ENCODE results near the gene PID1. TPM values are rescaled to one million over a fixed set of nuclear protein-coding genes. Genes with fewer than 3 reads are reported as not detected.

Gene PID1
- total and polyA plus RNA-seq, 7 donors: 19.7 to 83.6 (median 67.3) TPM

DNA sequence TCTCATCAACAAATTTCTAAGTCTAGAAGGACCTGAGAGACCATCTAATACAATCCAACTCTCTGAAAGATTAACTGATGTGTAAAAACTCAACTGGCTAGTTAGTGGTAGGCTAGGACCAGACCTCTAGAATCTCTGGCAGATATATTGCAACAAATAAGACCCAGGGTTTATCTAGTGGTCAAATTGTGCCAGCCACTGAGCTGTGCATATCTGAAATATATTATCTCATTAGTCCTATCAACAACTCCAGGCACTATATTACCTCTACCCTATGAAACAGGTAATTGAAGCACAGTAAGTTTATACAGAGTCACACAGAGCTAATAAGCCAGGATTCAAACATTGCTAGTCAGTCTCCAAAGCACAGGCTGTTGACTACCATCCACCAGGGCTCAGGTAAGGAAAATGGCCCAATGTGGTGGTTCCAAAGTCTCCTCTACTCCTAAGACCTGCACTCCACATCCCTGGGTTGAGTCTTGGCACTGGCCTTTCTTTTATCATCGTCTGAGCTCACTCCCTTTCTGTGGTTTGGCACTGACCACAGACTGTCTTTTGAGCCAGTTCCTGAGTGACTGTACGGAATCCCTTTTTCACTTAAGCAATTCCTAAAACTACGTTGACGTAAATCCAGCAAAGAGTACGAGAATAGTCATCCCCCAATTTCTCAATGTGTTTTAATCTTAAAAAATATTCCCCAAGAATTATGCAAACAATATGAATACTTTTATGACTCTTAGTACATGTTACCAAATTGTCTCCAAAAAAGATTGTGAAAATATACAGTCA, 11.9 kb upstream of the PID1 start:
- Histone ChIP-seq H3K9me3 (no peaks in the 10 kb centered on the region), H3K27me3 (no peaks in the 10 kb centered on the region), H3K4me1 (no peaks in the 10 kb centered on the region), H3K36me3 (no peaks in the 10 kb centered on the region), H3K4me3 (no peak overlapping the region), H3K27ac (peak overlapping the region in 1 of 4 donors; percentile 6)
- TF ChIP-seq, protein P1, sequence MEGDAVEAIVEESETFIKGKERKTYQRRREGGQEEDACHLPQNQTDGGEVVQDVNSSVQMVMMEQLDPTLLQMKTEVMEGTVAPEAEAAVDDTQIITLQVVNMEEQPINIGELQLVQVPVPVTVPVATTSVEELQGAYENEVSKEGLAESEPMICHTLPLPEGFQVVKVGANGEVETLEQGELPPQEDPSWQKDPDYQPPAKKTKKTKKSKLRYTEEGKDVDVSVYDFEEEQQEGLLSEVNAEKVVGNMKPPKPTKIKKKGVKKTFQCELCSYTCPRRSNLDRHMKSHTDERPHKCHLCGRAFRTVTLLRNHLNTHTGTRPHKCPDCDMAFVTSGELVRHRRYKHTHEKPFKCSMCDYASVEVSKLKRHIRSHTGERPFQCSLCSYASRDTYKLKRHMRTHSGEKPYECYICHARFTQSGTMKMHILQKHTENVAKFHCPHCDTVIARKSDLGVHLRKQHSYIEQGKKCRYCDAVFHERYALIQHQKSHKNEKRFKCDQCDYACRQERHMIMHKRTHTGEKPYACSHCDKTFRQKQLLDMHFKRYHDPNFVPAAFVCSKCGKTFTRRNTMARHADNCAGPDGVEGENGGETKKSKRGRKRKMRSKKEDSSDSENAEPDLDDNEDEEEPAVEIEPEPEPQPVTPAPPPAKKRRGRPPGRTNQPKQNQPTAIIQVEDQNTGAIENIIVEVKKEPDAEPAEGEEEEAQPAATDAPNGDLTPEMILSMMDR (IDR thresholded peaks at IDR 0.05): no peak
- TF ChIP-seq EP300 (IDR thresholded peaks at IDR 0.05) (peak in 3 of 4 donors; percentile 22 to 68 (median 65)), POLR2AphosphoS5 (IDR thresholded peaks at IDR 0.05) (peak; percentile 36 to 70 (median 56))
- 60 to 66% methylated on average over 5 of the region's 5 CpGs for WGBS, 2 donors
- intact Hi-C loops (cut with DNase I): no loop called here
- peak; percentile 91 for DNase-seq

DNA sequence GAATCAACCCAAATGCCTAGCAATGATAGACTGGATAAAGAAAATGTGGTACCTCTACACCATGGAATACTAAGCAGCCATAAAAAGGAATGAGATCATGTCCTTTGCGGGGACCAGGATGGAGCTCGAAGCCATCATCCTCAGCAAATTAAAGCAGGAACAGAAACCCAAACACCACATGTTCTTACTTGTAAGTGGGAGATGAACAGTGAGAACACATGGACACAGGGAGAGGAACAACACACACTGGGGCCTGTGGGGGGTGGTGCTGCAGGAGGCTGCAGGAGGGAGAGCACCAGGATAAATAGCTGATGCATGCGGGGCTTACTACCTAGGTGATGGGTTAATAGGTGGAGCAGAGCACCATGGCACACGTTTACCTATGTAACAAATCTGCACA, 8.4 kb upstream of the PID1 start:
- intact Hi-C loops (cut with DNase I): loop anchor here (10.0 kb wide), 2 partner anchors 135 to 585 kb away; no protein-coding TSS in a partner anchor
- H3K36me3 ChIP-seq: no peaks in the 10 kb centered on the region
- WGBS, 2 donors: 89 to 91% methylated on average over 4 of the region's 4 CpGs
- no peak for TF ChIP-seq EP300 (IDR thresholded peaks at IDR 0.05)
- TF ChIP-seq, protein P1 (IDR thresholded peaks at IDR 0.05): no peak
- no peak for DNase-seq
- no peaks in the 10 kb centered on the region for H3K9me3 ChIP-seq
- H3K27me3 ChIP-seq: no peaks in the 10 kb centered on the region
- H3K4me3 ChIP-seq: no peak overlapping the region
- H3K27ac ChIP-seq: no peak overlapping the region
- no peaks in the 10 kb centered on the region for H3K4me1 ChIP-seq

DNA sequence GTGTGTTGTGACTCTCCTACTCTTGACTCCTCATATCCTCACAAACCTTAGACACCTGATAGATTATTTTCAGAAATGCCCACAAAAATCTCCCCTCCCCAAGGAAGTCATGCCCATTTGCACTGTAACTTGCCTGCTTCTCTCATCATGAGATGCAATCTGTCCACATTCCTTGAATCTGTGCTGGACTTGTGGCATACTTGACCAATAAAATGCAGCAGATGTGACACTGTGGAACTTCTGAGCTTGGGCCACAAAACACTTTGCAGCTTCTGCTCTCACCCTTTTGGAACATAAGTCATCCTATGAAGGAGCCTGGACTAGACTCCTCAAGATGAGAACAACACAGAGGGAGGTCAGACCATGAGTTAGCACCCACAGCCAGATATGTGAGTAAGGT, 4.4 kb upstream of the PID1 start:
- TF ChIP-seq, protein P1 (IDR thresholded peaks at IDR 0.05): no peak
- no peak for TF ChIP-seq POLR2A (IDR thresholded peaks at IDR 0.05)
- no peak for TF ChIP-seq EP300 (IDR thresholded peaks at IDR 0.05)
- TF ChIP-seq POLR2AphosphoS5 (IDR thresholded peaks at IDR 0.05): no peak
- DNase-seq: no peak
- no peak overlapping the region for H3K27ac ChIP-seq
- H3K4me3 ChIP-seq: no peak overlapping the region
- peaks cover 0 to 16% (median 8%) of the 10 kb centered on the region in 4 donors for H3K4me1 ChIP-seq
- H3K9me3 ChIP-seq: no peaks in the 10 kb centered on the region
- no peaks in the 10 kb centered on the region for H3K27me3 ChIP-seq
- intact Hi-C loops (cut with DNase I): loop anchor here (10.0 kb wide), 2 partner anchors 139 to 581 kb away; no protein-coding TSS in a partner anchor
- no peaks in the 10 kb centered on the region for H3K36me3 ChIP-seq

DNA sequence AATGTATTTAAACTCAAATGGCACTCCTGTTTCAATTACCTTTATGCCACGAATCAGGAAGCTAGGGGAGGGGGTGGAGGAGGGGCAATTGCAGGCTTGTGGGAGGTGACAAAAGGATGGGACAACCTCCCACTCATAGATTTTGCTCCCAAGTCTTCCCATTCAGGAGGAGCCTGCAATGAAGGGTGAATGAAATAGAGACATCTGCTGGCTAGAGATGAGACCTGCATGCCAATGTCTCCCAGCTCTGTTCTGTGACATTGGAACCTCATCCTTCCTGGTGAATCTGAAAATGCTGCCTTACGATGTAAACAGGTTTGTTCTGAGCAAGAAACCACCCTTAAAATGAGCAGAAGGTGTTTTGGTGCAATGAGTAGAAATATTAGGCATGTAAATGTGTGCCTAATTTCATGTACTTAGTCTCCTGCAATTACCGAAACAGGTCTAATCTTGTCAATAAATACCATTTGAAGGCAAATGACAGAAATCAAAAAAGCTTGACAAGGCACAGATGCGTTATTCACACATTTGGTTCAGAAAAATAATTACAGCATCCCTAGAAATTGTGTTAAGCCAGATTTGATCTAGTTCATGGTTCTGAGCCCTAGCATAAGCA, 2.7 kb upstream of the PID1 start:
- Histone ChIP-seq H3K4me1 (peaks cover 0 to 22% (median 10%) of the 10 kb centered on the region in 4 donors), H3K4me3 (peak overlapping the region in 3 of 4 donors; percentile 14 to 29 (median 18)), H3K27me3 (no peaks in the 10 kb centered on the region), H3K36me3 (no peaks in the 10 kb centered on the region), H3K27ac (peak overlapping the region in 1 of 4 donors; percentile 35), H3K9me3 (no peaks in the 10 kb centered on the region)
- peak; percentile 80 for DNase-seq
- WGBS, 2 donors: 29 to 43% methylated on average over 4 of the region's 4 CpGs
- TF ChIP-seq POLR2AphosphoS5 (IDR thresholded peaks at IDR 0.05) (no peak), POLR2A (IDR thresholded peaks at IDR 0.05) (no peak), EP300 (IDR thresholded peaks at IDR 0.05) (no peak)
- TF ChIP-seq, protein P1 (IDR thresholded peaks at IDR 0.05): peak; percentile 54 to 78 (median 69)
- intact Hi-C loops (cut with DNase I): loop anchor here (2.0 to 10.0 kb wide), 3 partner anchors 141 to 579 kb away; no protein-coding TSS in a partner anchor

All from sigmoid colon (tissue), 7 donors.